NB4 (cell line): ENCODE measurements around the gene PMEL.

Experiments used
- DNase-seq: peaks from one replicate; pipeline ENCODE4 v3.0.0; 2010; ENCODE audit warnings: low read depth
- H3K4me3 ChIP-seq: one replicate; pipeline ENCODE4 v1.5.1; 2011; ENCODE audit warnings: mild to moderate bottlenecking, low read depth, low read length, moderate library complexity
- CTCF ChIP-seq: IDR thresholded peaks from one replicate; pipeline ENCODE4 v1.5.1; 2012; ENCODE audit warnings: low read depth, low read length
- MAX ChIP-seq: IDR thresholded peaks from 2 replicates; pipeline ENCODE4 v1.6.1; 2011; ENCODE audit warnings: low read depth, low read length
- MYC ChIP-seq: IDR thresholded peaks from 2 replicates; pipeline ENCODE4 v1.6.1; 2011; ENCODE audit warnings: low read depth, low read length
- POLR2A ChIP-seq: IDR thresholded peaks from 2 replicates; pipeline ENCODE4 v1.6.1; 2011; ENCODE audit warnings: mild to moderate bottlenecking; ENCODE audit not compliant: insufficient read length; ENCODE audit errors: extremely low read depth

The PMEL gene

GRCh38 chr12:55955800-55956508 is 9.9 kb downstream of the PMEL start:
- peak; percentile 73 for TF ChIP-seq CTCF
- TF ChIP-seq MAX: no peak
- H3K4me3 ChIP-seq: no peak overlapping the region
- DNase-seq: peak; percentile 71

GRCh38 chr12:55955344-55955743 is 10.5 kb downstream of the PMEL start:
- TF ChIP-seq MYC (no peak), POLR2A (no peak), MAX (no peak), CTCF (no peak)
- DNase-seq: no peak
- H3K4me3 ChIP-seq: no peak overlapping the region

GRCh38 chr12:55946553-55946952 is 19.3 kb downstream of the PMEL start:
- no peak for TF ChIP-seq MAX
- TF ChIP-seq CTCF: no peak
- no peak for TF ChIP-seq POLR2A
- TF ChIP-seq MYC: no peak
- no peak for DNase-seq

GRCh38 chr12:55942577-55943136 is 23.2 kb downstream of the PMEL start:
- TF ChIP-seq CTCF: no peak
- no peak for DNase-seq
- H3K4me3 ChIP-seq: no peak overlapping the region

More at GRCh38 chr12:55946553-55946952, 19.3 kb downstream of the PMEL start:
- no peak overlapping the region for H3K4me3 ChIP-seq

GRCh38 chr12:55942055-55942454 is 23.8 kb downstream of the PMEL start:
- no peak overlapping the region for H3K4me3 ChIP-seq
- TF ChIP-seq MAX (no peak), POLR2A (no peak), MYC (no peak), CTCF (no peak)
- DNase-seq: no peak
